Stimulated activated CD8-positive, alpha-beta memory T cell treated with anti-CD3 and anti-CD28 coated beads, Interleukin-7, amount 100 ng/mL, for 48 hours (primary cell): ENCODE data around the gene PACC1.
"Not testable (repeated sequence)": the region's sequence is repeated elsewhere in the genome, so short reads cannot be mapped to it uniquely, and the experiment has no call there.

Experiments used
- DNase-seq, 2 donors: peaks; one replicate each; pipeline ENCODE4 v3.0.0-alpha.2; 2020; ENCODE audit warnings: low read depth in 1 of 2; ENCODE audit errors: extremely low read depth in 1 of 2

The PACC1 gene

GRCh38 chr1:212341090-212341489 is 73.6 kb downstream of the PACC1 start:
- no peak for DNase-seq

GRCh38 chr1:212329105-212329504 is 85.6 kb downstream of the PACC1 start:
- DNase-seq = no peak

GRCh38 chr1:212328248-212328647 is 86.4 kb downstream of the PACC1 start:
- DNase-seq = no peak

- DNase-seq = no peak
These were observed 88.1 kb downstream of the PACC1 start for GRCh38 chr1:212326541-212326940.

- no peak for DNase-seq
These were observed 91.6 kb downstream of the PACC1 start for GRCh38 chr1:212323066-212323465.

- DNase-seq = not testable (repeated sequence)
These were observed 93.7 kb downstream of the PACC1 start for GRCh38 chr1:212321031-212321430.

GRCh38 chr1:212317916-212318315 is 96.8 kb downstream of the PACC1 start:
- DNase-seq = no peak

GRCh38 chr1:212315907-212316306 is 98.8 kb downstream of the PACC1 start:
- DNase-seq = no peak

GRCh38 chr1:212315184-212315583 is 99.5 kb downstream of the PACC1 start:
- DNase-seq = no peak
